Colonic mucosa (tissue), 4 donors: Measurements from ENCODE around the gene CADPS. TPM values are rescaled to one million over a fixed set of nuclear protein-coding genes. Genes with fewer than 3 reads are reported as not detected.

Source experiments
- DNase-seq: peaks from one replicate; pipeline ENCODE4 v3.0.0-alpha.2; 2020
- H3K27ac ChIP-seq: fragments of 200-600 bp; one replicate; pipeline ENCODE4 v1.8.0; 2021
- H3K27me3 ChIP-seq: fragments of 200-600 bp; one replicate; pipeline ENCODE4 v1.8.0; 2021
- H3K36me3 ChIP-seq: fragments of 200-600 bp; one replicate; pipeline ENCODE4 v1.8.0; 2021
- H3K4me1 ChIP-seq: fragments of 200-600 bp; one replicate; pipeline ENCODE4 v1.8.0; 2021; ENCODE audit warnings: mild to moderate bottlenecking
- H3K4me3 ChIP-seq: fragments of 200-600 bp; one replicate; pipeline ENCODE4 v1.8.0; 2021
- H3K9ac ChIP-seq, 2 donors: one replicate each; pipeline ENCODE4 v1.7.0; 2013; ENCODE audit warnings: control low read depth in 2 of 2, low read depth in 2 of 2, low read length in 2 of 2
- H3K9me3 ChIP-seq: fragments of 200-600 bp; one replicate; pipeline ENCODE4 v1.8.0; 2021
- intact Hi-C: fragments of 100-400 bp; cut with DNase I; formaldehyde crosslinking; loops from one replicate; pipeline ENCODE4 v1.14.1; 2022
- total RNA-seq, 2 donors: library from RNA; stranded (reverse); fragmentation: NEBNext Ultra II Directional in 1 of 2; extraction: Animal tissue kit (Norgen Biotek cat#: 25700) in 1 of 2; gene quantifications; one replicate each; pipeline ENCODE4 v1.2.1, GENCODE V29; 2021
- TF ChIP-seq, protein P1 (sequence below): fragments of 200-600 bp; IDR thresholded peaks from one replicate; pipeline ENCODE4 v1.8.0; 2022; ENCODE audit warnings: antibody characterized with exemption, mild to moderate bottlenecking
- donor health status: healthy.
- donor health status: DM: no; HTN: no; CAD: no.
- donor health status: DM: no; HTN: no; CAD: no.

CADPS gene
- total RNA-seq, 2 donors from 2014 or later = 2.9 to 6.1 TPM

DNA sequence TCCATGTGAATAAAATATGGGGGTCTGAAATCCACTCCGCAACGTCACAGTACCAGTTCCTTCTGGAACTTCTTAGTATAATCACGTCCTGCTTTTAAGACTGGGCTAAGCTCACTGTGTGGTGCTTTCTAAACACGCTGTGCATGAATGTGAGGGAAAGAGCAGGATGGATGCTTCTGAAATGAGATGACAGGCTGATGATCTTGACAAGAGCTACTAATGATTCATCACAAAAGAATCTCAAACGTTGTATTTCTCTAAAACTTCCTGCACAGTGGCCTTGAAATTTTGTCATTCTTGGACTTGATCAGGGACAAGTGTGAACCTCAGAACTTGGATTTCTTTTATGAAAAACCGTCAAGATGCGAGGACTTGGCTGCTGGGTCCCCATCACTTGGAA, 221.4 kb downstream of the CADPS start:
- intact Hi-C loops = no loop called here
- TF ChIP-seq, protein P1, sequence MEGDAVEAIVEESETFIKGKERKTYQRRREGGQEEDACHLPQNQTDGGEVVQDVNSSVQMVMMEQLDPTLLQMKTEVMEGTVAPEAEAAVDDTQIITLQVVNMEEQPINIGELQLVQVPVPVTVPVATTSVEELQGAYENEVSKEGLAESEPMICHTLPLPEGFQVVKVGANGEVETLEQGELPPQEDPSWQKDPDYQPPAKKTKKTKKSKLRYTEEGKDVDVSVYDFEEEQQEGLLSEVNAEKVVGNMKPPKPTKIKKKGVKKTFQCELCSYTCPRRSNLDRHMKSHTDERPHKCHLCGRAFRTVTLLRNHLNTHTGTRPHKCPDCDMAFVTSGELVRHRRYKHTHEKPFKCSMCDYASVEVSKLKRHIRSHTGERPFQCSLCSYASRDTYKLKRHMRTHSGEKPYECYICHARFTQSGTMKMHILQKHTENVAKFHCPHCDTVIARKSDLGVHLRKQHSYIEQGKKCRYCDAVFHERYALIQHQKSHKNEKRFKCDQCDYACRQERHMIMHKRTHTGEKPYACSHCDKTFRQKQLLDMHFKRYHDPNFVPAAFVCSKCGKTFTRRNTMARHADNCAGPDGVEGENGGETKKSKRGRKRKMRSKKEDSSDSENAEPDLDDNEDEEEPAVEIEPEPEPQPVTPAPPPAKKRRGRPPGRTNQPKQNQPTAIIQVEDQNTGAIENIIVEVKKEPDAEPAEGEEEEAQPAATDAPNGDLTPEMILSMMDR = no peak
- no peaks in the 10 kb centered on the region for H3K4me1 ChIP-seq

DNA sequence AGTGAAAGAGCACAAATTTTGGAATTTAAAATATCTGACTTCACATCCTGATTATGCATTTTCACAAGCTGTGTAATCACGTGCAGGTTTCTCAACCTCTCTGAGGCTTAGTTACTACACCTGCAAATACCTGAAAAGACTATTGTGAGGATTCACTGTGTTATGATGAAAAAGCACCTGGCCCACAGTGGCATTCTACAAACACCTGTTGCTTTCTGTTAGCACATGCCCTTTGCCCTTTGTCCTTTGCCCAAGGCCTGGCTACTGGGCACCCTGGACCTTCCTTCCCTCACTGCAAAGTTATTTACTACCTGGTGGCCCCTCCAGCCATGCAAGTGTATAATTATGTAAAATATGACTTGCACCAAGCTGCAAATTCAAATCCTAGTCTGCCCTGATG, 227.5 kb downstream of the CADPS start:
- intact Hi-C loops = no loop called here
- DNase-seq = no peak
- Histone ChIP-seq H3K9ac (no peak overlapping the region), H3K9me3 (no peaks in the 10 kb centered on the region), H3K36me3 (no peaks in the 10 kb centered on the region), H3K27ac (no peak overlapping the region), H3K27me3 (no peaks in the 10 kb centered on the region), H3K4me1 (no peaks in the 10 kb centered on the region), H3K4me3 (no peak overlapping the region)
- TF ChIP-seq, protein P1 = no peak

More for the DNA sequence above, 221.4 kb downstream of the CADPS start:
- Histone ChIP-seq H3K9ac (no peak overlapping the region), H3K4me3 (no peak overlapping the region), H3K36me3 (no peaks in the 10 kb centered on the region), H3K9me3 (no peaks in the 10 kb centered on the region), H3K27ac (no peak overlapping the region), H3K27me3 (no peaks in the 10 kb centered on the region)
- no peak for DNase-seq

DNA sequence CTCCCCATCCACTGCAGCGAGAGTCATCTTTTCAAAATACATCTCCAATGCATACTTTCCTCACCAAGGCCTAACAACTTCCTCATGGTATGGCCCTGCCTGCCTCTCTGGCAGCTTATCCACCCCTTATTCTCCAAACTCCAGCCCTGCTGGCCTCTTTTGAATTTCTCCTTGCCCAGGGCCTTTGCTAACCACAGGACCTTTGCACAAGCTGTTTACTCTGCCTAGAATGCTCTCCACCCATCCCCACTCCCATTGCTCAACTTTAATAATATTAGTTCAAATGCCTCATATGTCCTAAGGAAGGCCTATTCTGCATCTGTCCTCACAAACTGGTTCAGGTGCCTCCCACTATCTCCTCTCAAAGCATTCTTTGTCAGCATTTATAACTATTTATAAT, 230.7 kb downstream of the CADPS start:
- Histone ChIP-seq H3K4me3 (no peak overlapping the region), H3K27me3 (no peaks in the 10 kb centered on the region), H3K9ac (no peak overlapping the region), H3K36me3 (no peaks in the 10 kb centered on the region), H3K4me1 (no peaks in the 10 kb centered on the region), H3K9me3 (no peaks in the 10 kb centered on the region), H3K27ac (no peak overlapping the region)
- intact Hi-C loops = no loop called here
- TF ChIP-seq, protein P1 = no peak
- DNase-seq = no peak

DNA sequence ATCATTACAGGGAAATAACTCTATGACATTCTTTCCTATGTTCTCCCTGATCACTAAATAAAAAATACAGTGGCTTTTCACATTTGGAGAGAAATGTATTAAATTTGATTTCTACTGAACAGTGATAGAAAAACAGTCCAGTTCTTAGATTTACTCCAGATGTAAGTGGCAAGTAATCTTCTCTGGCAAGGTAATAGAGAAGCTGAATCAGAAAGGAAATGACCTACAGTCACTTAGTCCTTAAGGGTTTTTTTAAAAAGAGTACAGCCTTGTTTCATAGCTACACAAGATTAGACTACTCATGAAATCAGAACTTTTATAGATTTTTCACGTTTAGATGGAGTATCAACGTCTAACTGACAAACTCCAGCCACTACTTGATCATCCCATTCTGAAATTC, 236.9 kb downstream of the CADPS start:
- no peak for DNase-seq
- intact Hi-C loops = no loop called here
- no peaks in the 10 kb centered on the region for H3K27me3 ChIP-seq
- TF ChIP-seq, protein P1 = no peak
- H3K4me3 ChIP-seq = no peak overlapping the region
- no peak overlapping the region for H3K9ac ChIP-seq
- H3K9me3 ChIP-seq = no peaks in the 10 kb centered on the region
- no peaks in the 10 kb centered on the region for H3K36me3 ChIP-seq
- no peak overlapping the region for H3K27ac ChIP-seq
- H3K4me1 ChIP-seq = no peaks in the 10 kb centered on the region

- H3K4me1 ChIP-seq = no peaks in the 10 kb centered on the region
- no peak overlapping the region for H3K9ac ChIP-seq
- TF ChIP-seq, protein P1 = no peak
- H3K27me3 ChIP-seq = no peaks in the 10 kb centered on the region
- H3K36me3 ChIP-seq = no peaks in the 10 kb centered on the region
- H3K9me3 ChIP-seq = no peaks in the 10 kb centered on the region
- intact Hi-C loops = no loop called here
- H3K27ac ChIP-seq = no peak overlapping the region
- DNase-seq = no peak
- no peak overlapping the region for H3K4me3 ChIP-seq
Measured at GRCh38 chr3:62636235-62636826, 238.9 kb downstream of the CADPS start.
